Vagina (tissue), 2 donors: ENCODE measurements around the gene TSPAN9.

Experiments used
- CTCF ChIP-seq, 3 experiments: fragments of 450-650 bp in 2 of 3; fragments of 200-600 bp in 1 of 3; sonication (generic) in 1 of 3; IDR thresholded peaks; one replicate each; pipeline ENCODE4 v1.5.1; 2017 to 2019; ENCODE audit warnings: antibody characterized with exemption in 3 of 3, mild to moderate bottlenecking in 2 of 3, moderate library complexity in 2 of 3
- POLR2AphosphoS5 ChIP-seq, 2 donors: sonication (generic); formaldehyde crosslinking; IDR thresholded peaks; one replicate each; pipeline ENCODE4 v1.9.0; 2017; ENCODE audit warnings: antibody characterized with exemption in 2 of 2, mild to moderate bottlenecking in 2 of 2, low read depth in 1 of 2; ENCODE audit not compliant: insufficient read depth in 1 of 2

- peak; percentile 75 to 86 (median 85) for TF ChIP-seq CTCF (IDR thresholded peaks at IDR 0.05)
- peak in 1 of 2 donors; percentile 26 for TF ChIP-seq POLR2AphosphoS5 (IDR thresholded peaks at IDR 0.05; ENCODE audit: insufficient read depth in 1 of 2, low read depth in 1 of 2)
Observed at GRCh38 chr12:3073438-3074250, 3.5 kb upstream of the TSPAN9 start.
